K562 (cell line): ENCODE data around the gene SIRT5. TPM values are rescaled to one million over a fixed set of nuclear protein-coding genes. Genes with fewer than 3 reads are reported as not detected.
A peak's percentile ranks its signal among the peaks of the same experiment; 100 is the strongest.

Source experiments
- BHLHE40 ChIP-seq: IDR thresholded peaks from 2 replicates; pipeline ENCODE4 v1.6.1; 2011; ENCODE audit warnings: low read length, improper control_type of control experiment
- CREB1 ChIP-seq, 2 experiments: sonication (generic) in 1 of 2; formaldehyde crosslinking in 1 of 2; IDR thresholded peaks; 2 replicates each; pipeline versions ENCODE4 v1.6.1 to v1.8.0; 2012 to 2022; ENCODE audit warnings: inconsistent platforms in 1 of 2, mild to moderate bottlenecking in 1 of 2, missing genetic modification reagents in 1 of 2, moderate library complexity in 1 of 2
- CTCF ChIP-seq, 3 experiments: IDR thresholded peaks in 2 of 3; conservative IDR thresholded peaks in 1 of 3; 2 replicates each; pipeline ENCODE4 v1.5.1; 2011 to 2012; ENCODE audit warnings: low read length in 3 of 3, mild to moderate bottlenecking in 3 of 3, control low read depth in 2 of 3, improper control_type of control experiment in 1 of 3, inconsistent platforms in 1 of 3, low read depth in 1 of 3, mixed read lengths in 1 of 3, moderate library complexity in 1 of 3; ENCODE audit not compliant: insufficient read depth in 2 of 3
- FOXK1 ChIP-seq: sonication (generic); formaldehyde crosslinking; IDR thresholded peaks from 2 replicates; pipeline ENCODE4 v1.8.0; 2022; ENCODE audit warnings: missing genetic modification reagents, mild to moderate bottlenecking, borderline replicate concordance
- GATAD2A ChIP-seq: fragments of 450-650 bp; IDR thresholded peaks from 2 replicates; pipeline ENCODE4 v1.6.1; 2017
- HDGF ChIP-seq: fragments of 450-650 bp; IDR thresholded peaks from 2 replicates; pipeline ENCODE4 v1.6.1; 2016
- KLF1 ChIP-seq: fragments of 450-650 bp; IDR thresholded peaks from 2 replicates; pipeline ENCODE4 v1.6.1; 2016; ENCODE audit warnings: missing genetic modification characterization, missing compliant biosample characterization
- NR2C2 ChIP-seq, 2 experiments: fragments of 200-800 bp in 1 of 2; sonication (Bioruptor generic) in 1 of 2; sonication (generic) in 1 of 2; formaldehyde crosslinking in 1 of 2; IDR thresholded peaks; 2 replicates each; pipeline versions ENCODE4 v1.6.1 to v1.8.0; 2016 to 2022; ENCODE audit warnings: mild to moderate bottlenecking in 1 of 2, missing compliant biosample characterization in 1 of 2, missing genetic modification characterization in 1 of 2, missing genetic modification reagents in 1 of 2
- PTTG1 ChIP-seq: fragments of 450-650 bp; IDR thresholded peaks from 2 replicates; pipeline ENCODE4 v1.6.1; 2016; ENCODE audit warnings: low read depth, mild to moderate bottlenecking, missing genetic modification characterization, missing compliant biosample characterization
- SMAD2 ChIP-seq: fragments of 150-350 bp; IDR thresholded peaks from 2 replicates; pipeline ENCODE4 v1.6.1; 2014; ENCODE audit warnings: low read depth, mild to moderate bottlenecking, low read length
- TFE3 ChIP-seq: fragments of 450-650 bp; formaldehyde crosslinking; IDR thresholded peaks from 2 replicates; pipeline ENCODE4 v1.4.0; 2020; ENCODE audit warnings: mild to moderate bottlenecking, mixed read lengths
- ZNF431 ChIP-seq: sonication (generic); formaldehyde crosslinking; IDR thresholded peaks from 2 replicates; pipeline ENCODE4 v1.8.0; 2022; ENCODE audit warnings: mild to moderate bottlenecking, missing genetic modification reagents
- ZNF639 ChIP-seq, 2 experiments: fragments of 200-800 bp in 1 of 2; sonication (Bioruptor generic) in 1 of 2; sonication (generic) in 1 of 2; formaldehyde crosslinking in 1 of 2; IDR thresholded peaks in 1 of 2; conservative IDR thresholded peaks in 1 of 2; 2 replicates each; pipeline versions ENCODE4 v1.5.0 to v1.6.1; 2016 to 2020; ENCODE audit warnings: missing compliant biosample characterization in 1 of 2, missing genetic modification characterization in 1 of 2, missing genetic modification reagents in 1 of 2
- ZNF644 ChIP-seq: fragments of 200-800 bp; sonication (Bioruptor generic); IDR thresholded peaks from 2 replicates; pipeline ENCODE4 v1.6.1; 2016; ENCODE audit warnings: low read depth, missing genetic modification characterization, missing compliant biosample characterization
- ZNF707 ChIP-seq: fragments of 250-450 bp; sonication (Bioruptor Pico); conservative IDR thresholded peaks from 2 replicates; pipeline ENCODE4 v1.8.0; 2022; ENCODE audit warnings: inconsistent platforms, mild to moderate bottlenecking, moderate library complexity
- polyA plus RNA-seq, 8 experiments: library from polyadenylated mRNA; depleted of rRNA in 4 of 8; stranded (reverse) in 5 of 8; unstranded in 3 of 8; fragments of >200 nt; fragmentation: Nextera tagmentation in 2 of 8; fragmentation: Illumina TruSeq in 1 of 8; extraction: Ambion mirVana in 2 of 8; extraction: Trizol in 1 of 8; gene quantifications; 2 replicates each; pipeline versions ENCODE4 v1.2.1 to v1.2.3, GENCODE V29; 2011 to 2014; ENCODE audit warnings: inconsistent platforms in 1 of 8, missing spikeins in 1 of 8
- total RNA-seq, 7 experiments: library from RNA; depleted of rRNA in 6 of 7; stranded (reverse); fragments of >200 nt in 6 of 7; fragmentation: Illumina TruSeq in 2 of 7; extraction: Trizol in 2 of 7; gene quantifications; 2 replicates each; pipeline versions ENCODE4 v1.2.1 to v1.2.3, GENCODE V29; 2011 to 2021; ENCODE audit warnings: low replicate concordance in 1 of 7
- TF ChIP-seq, protein P1 (sequence below): sonication (generic); formaldehyde crosslinking; IDR thresholded peaks from 2 replicates; pipeline ENCODE4 v1.8.0; 2022; ENCODE audit warnings: mild to moderate bottlenecking, missing genetic modification reagents

Gene SIRT5
- total and polyA plus RNA-seq, 9 of the 15 experiments (the other 6 are each of a cell fraction or from before 2014, with no cell fraction given) = 2.1 to 15.7 (median 11.4) TPM

GRCh38 chr6:13574571-13575376 lies at the start of gene SIRT5 (continued):
- TF ChIP-seq, protein P1, sequence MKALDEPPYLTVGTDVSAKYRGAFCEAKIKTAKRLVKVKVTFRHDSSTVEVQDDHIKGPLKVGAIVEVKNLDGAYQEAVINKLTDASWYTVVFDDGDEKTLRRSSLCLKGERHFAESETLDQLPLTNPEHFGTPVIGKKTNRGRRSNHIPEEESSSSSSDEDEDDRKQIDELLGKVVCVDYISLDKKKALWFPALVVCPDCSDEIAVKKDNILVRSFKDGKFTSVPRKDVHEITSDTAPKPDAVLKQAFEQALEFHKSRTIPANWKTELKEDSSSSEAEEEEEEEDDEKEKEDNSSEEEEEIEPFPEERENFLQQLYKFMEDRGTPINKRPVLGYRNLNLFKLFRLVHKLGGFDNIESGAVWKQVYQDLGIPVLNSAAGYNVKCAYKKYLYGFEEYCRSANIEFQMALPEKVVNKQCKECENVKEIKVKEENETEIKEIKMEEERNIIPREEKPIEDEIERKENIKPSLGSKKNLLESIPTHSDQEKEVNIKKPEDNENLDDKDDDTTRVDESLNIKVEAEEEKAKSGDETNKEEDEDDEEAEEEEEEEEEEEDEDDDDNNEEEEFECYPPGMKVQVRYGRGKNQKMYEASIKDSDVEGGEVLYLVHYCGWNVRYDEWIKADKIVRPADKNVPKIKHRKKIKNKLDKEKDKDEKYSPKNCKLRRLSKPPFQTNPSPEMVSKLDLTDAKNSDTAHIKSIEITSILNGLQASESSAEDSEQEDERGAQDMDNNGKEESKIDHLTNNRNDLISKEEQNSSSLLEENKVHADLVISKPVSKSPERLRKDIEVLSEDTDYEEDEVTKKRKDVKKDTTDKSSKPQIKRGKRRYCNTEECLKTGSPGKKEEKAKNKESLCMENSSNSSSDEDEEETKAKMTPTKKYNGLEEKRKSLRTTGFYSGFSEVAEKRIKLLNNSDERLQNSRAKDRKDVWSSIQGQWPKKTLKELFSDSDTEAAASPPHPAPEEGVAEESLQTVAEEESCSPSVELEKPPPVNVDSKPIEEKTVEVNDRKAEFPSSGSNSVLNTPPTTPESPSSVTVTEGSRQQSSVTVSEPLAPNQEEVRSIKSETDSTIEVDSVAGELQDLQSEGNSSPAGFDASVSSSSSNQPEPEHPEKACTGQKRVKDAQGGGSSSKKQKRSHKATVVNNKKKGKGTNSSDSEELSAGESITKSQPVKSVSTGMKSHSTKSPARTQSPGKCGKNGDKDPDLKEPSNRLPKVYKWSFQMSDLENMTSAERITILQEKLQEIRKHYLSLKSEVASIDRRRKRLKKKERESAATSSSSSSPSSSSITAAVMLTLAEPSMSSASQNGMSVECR (CRISPR knock-in tag) = no peak; the same call in 1 of the 2 replicates
- TF ChIP-seq FOXK1 = peak; percentile 88
- peak in 1 of 3 experiments; percentile 93; a peak in 3 of 6 replicates for TF ChIP-seq CTCF (IDR thresholded peaks at IDR 0.05 in 2 of 3, conservative IDR thresholded peaks at IDR 0.05 in 1 of 3; ENCODE audit: insufficient read depth in 2 of 3, low read depth in 1 of 3, low read length in 3 of 3)
- peak in 1 of 2 experiments; percentile 60; a peak in 2 of 4 replicates for TF ChIP-seq ZNF639 (CRISPR knock-in tag; conservative IDR thresholded peaks at IDR 0.05 in 1 of 2, IDR thresholded peaks at IDR 0.05 in 1 of 2)
- no peak; the same call in 1 of the 2 replicates for TF ChIP-seq KLF1
- peak; percentile 74; the same call in 1 of the 2 replicates for TF ChIP-seq NR2C2 (CRISPR knock-in tag; IDR thresholded peaks at IDR 0.05)
- TF ChIP-seq NR2C2 (tag; IDR thresholded peaks at IDR 0.05) = peak; percentile 91
- no peak for TF ChIP-seq ZNF431 (CRISPR knock-in tag)
- TF ChIP-seq ZNF644 (tag) = no peak; the same call in 1 of the 2 replicates
- TF ChIP-seq TFE3 (CRISPR knock-in tag) = no peak
- TF ChIP-seq CREB1 (IDR thresholded peaks at IDR 0.05) = no peak; the same call in 1 of the 2 replicates
- TF ChIP-seq CREB1 (CRISPR knock-in tag; IDR thresholded peaks at IDR 0.05) = peak; percentile 69
- TF ChIP-seq GATAD2A = no peak
- TF ChIP-seq ZNF707 (CRISPR knock-in tag) = no peak; the same call in 1 of the 2 replicates
- TF ChIP-seq PTTG1 (tag) = no peak
- no peak for TF ChIP-seq HDGF
- TF ChIP-seq BHLHE40 = 0 out of 2 replicates have a peak, but pooled peaks have one; percentile 0
- no peak for TF ChIP-seq SMAD2
